GM20431 (cell line): Measurements from ENCODE around the gene TSPEAR.
"Not testable (repeated sequence)": the region's sequence is repeated elsewhere in the genome, so short reads cannot be mapped to it uniquely, and the experiment has no call there.

Experiments
- in situ Hi-C: fragments of 300-500 bp; cut with MseI, MboI; formaldehyde crosslinking; loops from one replicate; pipeline ENCODE4 v1.15.0; 2020; ENCODE audit warnings: low sequenced_read_pairs; ENCODE audit not compliant: unreplicated experiment

The TSPEAR gene

GRCh38 chr21:44657635-44658540 is 53.5 kb downstream of the TSPEAR start, which contains the start of gene KRTAP12-3:
KRTAP12-3 (plus strand) TSS chr21:44657932; CDS start chr21:44657980, 48 bp downstream.
- in situ Hi-C loops = no loop called here

GRCh38 chr21:44656868-44657267 is 54.5 kb downstream of the TSPEAR start:
- in situ Hi-C loops = no loop called here

GRCh38 chr21:44654576-44655175 is 56.7 kb downstream of the TSPEAR start, which contains the start of gene KRTAP12-4:
KRTAP12-4 (minus strand) TSS chr21:44654659; CDS start chr21:44654614, 45 bp downstream.
- in situ Hi-C loops = no loop called here

GRCh38 chr21:44653656-44654575 is 57.5 kb downstream of the TSPEAR start:
- in situ Hi-C loops = no loop called here

- in situ Hi-C loops = no loop called here
These were observed 58.2 kb downstream of the TSPEAR start for GRCh38 chr21:44653123-44653522.

- in situ Hi-C loops = no loop called here
These were observed 60.2 kb downstream of the TSPEAR start for GRCh38 chr21:44650973-44651675.

- in situ Hi-C loops = no loop called here
These were observed 61.0 kb downstream of the TSPEAR start for GRCh38 chr21:44650265-44650972.

GRCh38 chr21:44649521-44650100 is 61.8 kb downstream of the TSPEAR start:
- in situ Hi-C loops = no loop called here

- in situ Hi-C loops = no loop called here
These were observed 62.6 kb downstream of the TSPEAR start for GRCh38 chr21:44648557-44649311.

GRCh38 chr21:44647222-44647552 is 64.2 kb downstream of the TSPEAR start:
- in situ Hi-C loops = no loop called here

GRCh38 chr21:44646366-44647221 is 64.8 kb downstream of the TSPEAR start, which contains the start of gene KRTAP10-11:
KRTAP10-11 (plus strand) TSS chr21:44646414; CDS start chr21:44646459, 45 bp downstream.
- in situ Hi-C loops = not testable (repeated sequence)

- in situ Hi-C loops = no loop called here
These were observed 66.5 kb downstream of the TSPEAR start for GRCh38 chr21:44644878-44645277.

- in situ Hi-C loops = no loop called here
These were observed 67.5 kb downstream of the TSPEAR start for GRCh38 chr21:44643741-44644310.

GRCh38 chr21:44640761-44641160 is 70.6 kb downstream of the TSPEAR start:
- in situ Hi-C loops = no loop called here

GRCh38 chr21:44639331-44639655 is 72.1 kb downstream of the TSPEAR start:
- in situ Hi-C loops = no loop called here

- in situ Hi-C loops = not testable (repeated sequence)
These were observed 72.7 kb downstream of the TSPEAR start for GRCh38 chr21:44638506-44639330.
